A549 (cell line): ENCODE results near the gene BCAS4. TPM values are rescaled to one million over a fixed set of nuclear protein-coding genes. Genes with fewer than 3 reads are reported as not detected.

Experiments
- ATAC-seq, 2 experiments: fragments of 200-7000 bp in 1 of 2; fragments of >200 bp in 1 of 2; cut with Nextera tagmentation in 1 of 2; cut with Tn5 transposase in 1 of 2; 3 replicates each; pipeline versions ENCODE4 v1.8.0 to v1.9.1; 2018 to 2020; ENCODE audit warnings: mild to moderate bottlenecking in 1 of 2, moderate library complexity in 1 of 2
- CTCF ChIA-PET: fragments of 300-600 bp; sonication (Branson Sonifier 250); formaldehyde crosslinking; extraction: SDS; loops from one replicate; lab custom pipeline; 2021; ENCODE audit warnings: antibody characterized with exemption, inconsistent platforms; lab: Yijun Ruan, JAX
- POLR2A ChIA-PET: fragments of 350-600 bp; formaldehyde crosslinking; extraction: SDS; loops from one replicate; lab custom pipeline; 2021; ENCODE audit warnings: antibody characterized with exemption, inconsistent platforms; lab: Yijun Ruan, JAX
- DNase-seq, 2 experiments: peaks; one replicate each; pipeline versions ENCODE4 v3.0.0 to v3.0.0-alpha.2; 2011 to 2016; ENCODE audit warnings: low read depth in 1 of 2, low spot score in 1 of 2
- FAIRE-seq: peaks from 2 replicates; lab custom pipeline; 2011; peaks lifted over from hg19 to GRCh38; lab: Jason Lieb, UNC
- H3K27ac ChIP-seq, 2 experiments: fragments of >200 bp; sonication (Bioruptor Twin); formaldehyde crosslinking; 3 replicates each; pipeline ENCODE4 v1.5.1; 2016 to 2017
- H3K4me1 ChIP-seq: fragments of >200 bp; sonication (Bioruptor Twin); formaldehyde crosslinking; 3 replicates; pipeline ENCODE4 v1.6.1; 2016
- H3K4me2 ChIP-seq: fragments of >200 bp; sonication (Bioruptor Twin); formaldehyde crosslinking; 3 replicates; pipeline ENCODE4 v1.6.1; 2016
- H3K4me3 ChIP-seq: fragments of >200 bp; sonication (Bioruptor Twin); formaldehyde crosslinking; 3 replicates; pipeline ENCODE4 v1.5.1; 2016
- H3K9me3 ChIP-seq: fragments of >200 bp; sonication (Bioruptor Twin); formaldehyde crosslinking; 3 replicates; pipeline ENCODE4 v1.6.1; 2016
- CBX8 ChIP-seq: fragments of 200-600 bp; sonication (generic); IDR thresholded peaks from 2 replicates; pipeline ENCODE4 v1.6.1; 2016
- FOSB ChIP-seq: fragments of 250-450 bp; sonication (Bioruptor Pico); IDR thresholded peaks from 2 replicates; pipeline ENCODE4 v1.5.0; 2020; ENCODE audit warnings: mild to moderate bottlenecking, moderate library complexity
- FOSL2 ChIP-seq, 2 experiments: fragments of 450-650 bp in 1 of 2; fragments of >200 bp in 1 of 2; sonication (Bioruptor Twin) in 1 of 2; formaldehyde crosslinking; IDR thresholded peaks; 2 replicates each; pipeline versions ENCODE4 v1.5.0 to v1.6.1; 2016 to 2020; ENCODE audit warnings: mild to moderate bottlenecking in 1 of 2, moderate library complexity in 1 of 2
- FOXS1 ChIP-seq: fragments of 250-450 bp; sonication (Bioruptor Pico); IDR thresholded peaks from 2 replicates; pipeline ENCODE4 v1.5.0; 2020; ENCODE audit warnings: mild to moderate bottlenecking, moderate library complexity
- HOXB13 ChIP-seq: fragments of 250-450 bp; sonication (Bioruptor Pico); IDR thresholded peaks from 2 replicates; pipeline ENCODE4 v1.5.0; 2020; ENCODE audit warnings: low read depth, mild to moderate bottlenecking, moderate library complexity
- HOXB5 ChIP-seq: fragments of 250-450 bp; sonication (Bioruptor Pico); IDR thresholded peaks from 2 replicates; pipeline ENCODE4 v1.5.0; 2020; ENCODE audit warnings: mild to moderate bottlenecking, moderate library complexity
- MAFK ChIP-seq: fragments of 450-650 bp; IDR thresholded peaks from 2 replicates; pipeline ENCODE4 v1.6.1; 2014; ENCODE audit not compliant: partially characterized antibody
- MAZ ChIP-seq: fragments of 150-350 bp; IDR thresholded peaks from 2 replicates; pipeline ENCODE4 v1.6.1; 2014; ENCODE audit warnings: antibody characterized with exemption, low read depth, low read length, borderline replicate concordance
- MYC ChIP-seq: IDR thresholded peaks from 2 replicates; pipeline ENCODE4 v1.6.1; 2012; ENCODE audit warnings: mild to moderate bottlenecking, inconsistent platforms, low read length, improper control_type of control experiment, borderline replicate concordance
- RNF2 ChIP-seq: fragments of 200-600 bp; sonication (generic); IDR thresholded peaks from 2 replicates; pipeline ENCODE4 v1.6.1; 2016; ENCODE audit warnings: low read depth, mild to moderate bottlenecking, antibody characterized with exemption, moderate library complexity, borderline replicate concordance
- ZNF302 ChIP-seq: fragments of 250-450 bp; sonication (Bioruptor Pico); IDR thresholded peaks from 2 replicates; pipeline ENCODE4 v1.9.0; 2021; ENCODE audit warnings: inconsistent platforms, mild to moderate bottlenecking, moderate library complexity
- ZSCAN20 ChIP-seq: fragments of 250-450 bp; sonication (Bioruptor Pico); IDR thresholded peaks from 2 replicates; pipeline ENCODE4 v1.8.0; 2022; ENCODE audit warnings: mild to moderate bottlenecking, moderate library complexity
- WGBS: methylation state at CpG from one replicate; pipeline ENCODE4 v1.1.6; 2017; ENCODE audit errors: missing lambda C conversion rate; 5-methylcytosine and 5-hydroxymethylcytosine counted together
- polyA plus RNA-seq, 4 experiments: library from polyadenylated mRNA; depleted of rRNA in 3 of 4; stranded (reverse); fragments of >200 nt; fragmentation: RNase III in 1 of 4; extraction: RNeasy Plus Mini Kit Qiagen cat#74134 plus additional on column Dnase treatment in 1 of 4; gene quantifications; 2 replicates in 3 of 4; 3 replicates in 1 of 4; pipeline ENCODE4 v1.2.3, GENCODE V29; 2011 to 2017
- TF ChIP-seq, protein P1 (sequence below): fragments of 450-650 bp; IDR thresholded peaks from 2 replicates; pipeline ENCODE4 v1.6.1; 2014; ENCODE audit warnings: antibody characterized with exemption
- TF ChIP-seq, protein P2 (sequence below): fragments of 250-450 bp; sonication (Bioruptor Pico); IDR thresholded peaks from 2 replicates; pipeline ENCODE4 v1.5.0; 2020; ENCODE audit warnings: low read depth, mild to moderate bottlenecking, moderate library complexity
- TF ChIP-seq, protein P3 (sequence below): fragments of >200 bp; sonication (Bioruptor Twin); formaldehyde crosslinking; IDR thresholded peaks from 2 replicates; pipeline ENCODE4 v1.6.1; 2016
- TF ChIP-seq, protein P4 (sequence below): fragments of 150-350 bp; IDR thresholded peaks from 2 replicates; pipeline ENCODE4 v1.6.1; 2014; ENCODE audit warnings: low read depth, mild to moderate bottlenecking, low read length

The BCAS4 gene
- polyA plus RNA-seq, 2 of the 4 experiments (the other 2 are of a cell fraction), result 16.9 to 48.4 TPM

DNA sequence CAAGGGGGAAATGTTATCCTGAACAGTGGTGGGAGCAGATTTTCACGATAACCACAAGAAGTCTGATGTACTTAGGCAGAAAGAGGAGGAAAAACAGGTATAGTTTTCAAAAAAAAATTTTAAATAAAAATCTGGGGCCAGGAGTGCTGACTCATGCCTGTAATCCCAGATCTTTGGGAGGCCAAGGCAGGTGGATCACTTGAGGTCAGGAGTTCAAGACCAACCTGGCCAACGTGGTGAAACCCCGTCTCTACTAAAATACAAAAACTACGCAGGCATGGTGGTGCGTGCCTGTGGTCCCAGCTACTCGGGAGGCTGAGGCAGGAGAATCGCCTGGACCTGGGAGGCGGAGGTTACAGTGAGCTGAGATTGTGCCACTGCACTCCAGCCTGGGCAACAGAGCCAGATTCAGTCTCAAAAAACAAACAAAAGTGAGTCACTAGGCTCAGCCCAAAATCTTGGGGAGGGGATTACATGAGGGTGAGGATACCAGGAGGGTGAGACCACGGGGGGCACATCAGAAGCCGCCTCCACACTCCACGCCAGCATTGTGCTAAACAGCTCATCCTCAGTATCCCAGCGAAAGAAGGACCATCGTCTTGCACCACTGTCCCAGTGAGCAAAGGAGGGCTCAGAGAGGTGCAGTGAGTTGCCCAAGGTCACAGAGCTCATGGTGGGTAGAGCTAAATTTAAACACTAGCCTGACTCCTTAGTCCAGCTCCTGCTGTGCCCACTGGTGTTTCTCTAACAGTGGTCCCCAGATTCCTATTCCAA is 33.7 kb downstream of the BCAS4 start:
- POLR2A ChIA-PET, result no interaction called here
- CTCF ChIA-PET, result interaction anchor here (1.2 kb wide), 1 partner anchor 34 kb away, joined by 5 read pairs; the partner anchor contains the start of gene BCAS4
- TF ChIP-seq MAFK (peak; percentile 14), ZNF302 (CRISPR knock-in tag) (no peak), MAZ (no peak)
- DNase-seq, result no peak
- WGBS, result 91% methylated on average over 13 of the region's 13 CpGs
- Histone ChIP-seq H3K4me2 (no peak overlapping the region), H3K27ac (peak overlapping the region in 1 of 2 experiments; percentile 51; a peak in 2 of 6 replicates), H3K4me1 (0 out of 3 replicates have a peak, but pooled peaks cover 2% of the 10 kb centered on the region), H3K4me3 (no peak overlapping the region), H3K9me3 (no peaks in the 10 kb centered on the region)
- no peak for FAIRE-seq
- ATAC-seq, result no peak

DNA sequence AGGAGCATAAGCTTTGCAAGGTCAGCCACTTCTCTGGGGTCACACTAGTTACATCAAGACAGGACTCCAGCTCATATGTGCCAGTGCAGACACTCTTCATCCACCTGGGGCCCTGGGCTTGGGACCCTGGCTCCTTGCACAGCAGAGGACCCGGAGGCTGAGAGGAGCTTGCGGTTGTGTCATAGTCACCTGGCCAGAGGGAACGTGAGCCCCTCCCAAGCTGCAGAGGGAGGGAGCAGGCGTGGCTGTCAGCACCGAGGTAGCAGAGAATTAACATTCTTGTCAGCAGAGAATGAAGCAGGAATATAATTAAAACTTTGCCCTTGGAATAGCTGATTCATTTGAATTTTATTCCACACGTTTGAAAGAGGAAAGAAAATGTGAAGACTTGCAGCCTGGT is 36.8 kb downstream of the BCAS4 start:
- ATAC-seq, result no peak
- POLR2A ChIA-PET, result no interaction called here

DNA sequence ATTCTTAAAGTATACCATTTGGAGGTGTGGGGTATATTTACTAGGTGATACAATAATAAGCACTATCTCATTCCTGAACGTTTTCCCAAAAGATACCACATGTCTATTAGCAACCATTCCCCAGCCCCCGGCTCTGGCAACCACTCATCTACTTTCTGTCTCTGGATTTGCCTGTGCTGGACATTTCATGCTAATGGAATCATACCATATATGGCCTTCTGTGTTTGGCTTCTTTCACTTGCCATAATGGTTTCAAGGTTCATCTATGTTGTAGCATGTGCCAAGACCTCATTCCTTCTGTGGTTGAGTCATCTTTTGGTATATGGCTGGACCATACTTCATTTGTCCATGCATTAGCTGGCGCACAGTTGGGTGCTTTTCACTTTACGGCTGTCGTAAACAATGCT is 39.7 kb downstream of the BCAS4 start:
- CTCF ChIA-PET, result no interaction called here
- ATAC-seq, result no peak

More for the DNA sequence above, 36.8 kb downstream of the BCAS4 start:
- Histone ChIP-seq H3K27ac (no peak overlapping the region), H3K4me2 (no peak overlapping the region), H3K4me3 (no peak overlapping the region), H3K4me1 (0 out of 3 replicates have a peak, but pooled peaks cover 2% of the 10 kb centered on the region), H3K9me3 (no peaks in the 10 kb centered on the region)
- 85% methylated on average over 6 of the region's 6 CpGs for WGBS
- DNase-seq (no peak), FAIRE-seq (no peak)
- TF ChIP-seq, protein P1, sequence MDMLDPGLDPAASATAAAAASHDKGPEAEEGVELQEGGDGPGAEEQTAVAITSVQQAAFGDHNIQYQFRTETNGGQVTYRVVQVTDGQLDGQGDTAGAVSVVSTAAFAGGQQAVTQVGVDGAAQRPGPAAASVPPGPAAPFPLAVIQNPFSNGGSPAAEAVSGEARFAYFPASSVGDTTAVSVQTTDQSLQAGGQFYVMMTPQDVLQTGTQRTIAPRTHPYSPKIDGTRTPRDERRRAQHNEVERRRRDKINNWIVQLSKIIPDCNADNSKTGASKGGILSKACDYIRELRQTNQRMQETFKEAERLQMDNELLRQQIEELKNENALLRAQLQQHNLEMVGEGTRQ, result no peak
- TF ChIP-seq ZSCAN20 (no peak), MAFK (no peak), FOSL2 (IDR thresholded peaks at IDR 0.05) (no peak), FOSL2 (CRISPR knock-in tag; IDR thresholded peaks at IDR 0.05) (no peak), FOSB (CRISPR knock-in tag) (no peak), MAZ (no peak), MYC (no peak), FOXS1 (CRISPR knock-in tag) (no peak), ZNF302 (CRISPR knock-in tag) (no peak), RNF2 (no peak)
- CTCF ChIA-PET, result interaction anchor here (0.6 to 3.4 kb wide), 8 partner anchors 12 to 145 kb away, joined by 3 to 16 read pairs (median 4); partner anchors contain the start of gene BCAS4

More for the DNA sequence above, 39.7 kb downstream of the BCAS4 start:
- no peaks in the 10 kb centered on the region for H3K9me3 ChIP-seq
- WGBS, result 78% methylated on average over 5 of the region's 5 CpGs
- no peak overlapping the region for H3K4me2 ChIP-seq
- H3K27ac ChIP-seq, result no peak overlapping the region
- FAIRE-seq (no peak), DNase-seq (no peak)
- H3K4me1 ChIP-seq, result no peaks in the 10 kb centered on the region
- TF ChIP-seq MAFK (no peak), HOXB5 (no peak), CBX8 (no peak), HOXB13 (no peak)
- TF ChIP-seq, protein P2, sequence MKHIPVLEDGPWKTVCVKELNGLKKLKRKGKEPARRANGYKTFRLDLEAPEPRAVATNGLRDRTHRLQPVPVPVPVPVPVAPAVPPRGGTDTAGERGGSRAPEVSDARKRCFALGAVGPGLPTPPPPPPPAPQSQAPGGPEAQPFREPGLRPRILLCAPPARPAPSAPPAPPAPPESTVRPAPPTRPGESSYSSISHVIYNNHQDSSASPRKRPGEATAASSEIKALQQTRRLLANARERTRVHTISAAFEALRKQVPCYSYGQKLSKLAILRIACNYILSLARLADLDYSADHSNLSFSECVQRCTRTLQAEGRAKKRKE (CRISPR knock-in tag), result no peak
- TF ChIP-seq, protein P3, sequence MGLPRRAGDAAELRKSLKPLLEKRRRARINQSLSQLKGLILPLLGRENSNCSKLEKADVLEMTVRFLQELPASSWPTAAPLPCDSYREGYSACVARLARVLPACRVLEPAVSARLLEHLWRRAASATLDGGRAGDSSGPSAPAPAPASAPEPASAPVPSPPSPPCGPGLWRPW, result no peak
- TF ChIP-seq, protein P4, sequence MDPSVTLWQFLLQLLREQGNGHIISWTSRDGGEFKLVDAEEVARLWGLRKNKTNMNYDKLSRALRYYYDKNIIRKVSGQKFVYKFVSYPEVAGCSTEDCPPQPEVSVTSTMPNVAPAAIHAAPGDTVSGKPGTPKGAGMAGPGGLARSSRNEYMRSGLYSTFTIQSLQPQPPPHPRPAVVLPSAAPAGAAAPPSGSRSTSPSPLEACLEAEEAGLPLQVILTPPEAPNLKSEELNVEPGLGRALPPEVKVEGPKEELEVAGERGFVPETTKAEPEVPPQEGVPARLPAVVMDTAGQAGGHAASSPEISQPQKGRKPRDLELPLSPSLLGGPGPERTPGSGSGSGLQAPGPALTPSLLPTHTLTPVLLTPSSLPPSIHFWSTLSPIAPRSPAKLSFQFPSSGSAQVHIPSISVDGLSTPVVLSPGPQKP, result no peak
- POLR2A ChIA-PET, result no interaction called here
- no peak overlapping the region for H3K4me3 ChIP-seq
